Endothelial cell of umbilical vein (primary cell): ENCODE data around the gene CTSA. TPM values are rescaled to one million over a fixed set of nuclear protein-coding genes. Genes with fewer than 3 reads are reported as not detected.

Experiments used
- BruUV-seq: library from RNA; stranded (reverse); fragments of 400-500 nt; replicated peaks from 2 replicates; lab custom pipeline; 2021; lab: Mats Ljungman, UMichigan
- CTCF ChIA-PET: fragments of 300-600, 350-600 bp; sonication (Branson Sonifier 250); formaldehyde crosslinking; loops from one replicate; lab custom pipeline; 2021; ENCODE audit warnings: antibody characterized with exemption, inconsistent platforms; lab: Charles Lee
- POLR2A ChIA-PET: fragments of 300-600, 350-600 bp; sonication (Branson Sonifier 250); formaldehyde crosslinking; loops from one replicate; lab custom pipeline; 2021; ENCODE audit warnings: antibody characterized with exemption, inconsistent platforms; lab: Charles Lee
- DNase-seq: peaks from one replicate; pipeline ENCODE4 v3.0.0-alpha.2; 2011; ENCODE audit warnings: low read depth, low spot score
- FAIRE-seq: peaks from 2 replicates; lab custom pipeline; 2011; peaks lifted over from hg19 to GRCh38; lab: Jason Lieb, UNC
- H2AFZ ChIP-seq: 2 replicates; pipeline ENCODE4 v1.6.0; 2012; ENCODE audit warnings: low read depth, low read length, control low read depth, inconsistent platforms
- H3K27ac ChIP-seq: 2 replicates; pipeline ENCODE4 v1.5.1; 2011; ENCODE audit warnings: low read depth, mild to moderate bottlenecking, control low read depth, low read length, moderate library complexity; ENCODE audit not compliant: insufficient read depth
- H3K27me3 ChIP-seq, 2 experiments: 2 replicates each; pipeline versions ENCODE4 v1.6.0 to v1.6.1; 2011; ENCODE audit warnings: low read length in 2 of 2, mixed read lengths in 1 of 2; ENCODE audit not compliant: control insufficient read depth in 2 of 2, insufficient read depth in 2 of 2
- H3K36me3 ChIP-seq, 2 experiments: 2 replicates in 1 of 2; 3 replicates in 1 of 2; pipeline ENCODE4 v1.5.1; 2011; ENCODE audit warnings: low read length in 2 of 2, mild to moderate bottlenecking in 1 of 2, moderate library complexity in 1 of 2; ENCODE audit not compliant: control insufficient read depth in 2 of 2, insufficient read depth in 2 of 2; ENCODE audit errors: extremely low read depth in 1 of 2
- H3K4me1 ChIP-seq: 3 replicates; pipeline ENCODE4 v1.5.1; 2011; ENCODE audit warnings: mild to moderate bottlenecking, low read length; ENCODE audit not compliant: control insufficient read depth, insufficient read depth; ENCODE audit errors: extremely low read depth
- H3K4me2 ChIP-seq: 2 replicates; pipeline ENCODE4 v1.6.1; 2011; ENCODE audit warnings: low read length, control low read depth, mixed read lengths; ENCODE audit not compliant: insufficient read depth
- H3K4me3 ChIP-seq, 3 experiments: fragments of 200-600 bp in 1 of 3; sonication (generic), shearing (Covaris generic) in 1 of 3; replicated peaks in 1 of 3; 2 replicates each; pipeline ENCODE4 v1.5.1; 2011 to 2016; ENCODE audit warnings: control low read depth in 3 of 3, low read length in 3 of 3, mild to moderate bottlenecking in 2 of 3, inconsistent platforms in 1 of 3, low read depth in 1 of 3, moderate library complexity in 1 of 3; ENCODE audit not compliant: insufficient read depth in 1 of 3
- H3K79me2 ChIP-seq: 2 replicates; pipeline ENCODE4 v1.6.0; 2012; ENCODE audit warnings: low read length, inconsistent platforms; ENCODE audit not compliant: control insufficient read depth, insufficient read depth
- H3K9ac ChIP-seq: replicated peaks from 2 replicates; pipeline ENCODE3; 2011; ENCODE audit warnings: low read length, control low read depth; ENCODE audit not compliant: insufficient read depth; ENCODE audit errors: extremely low read depth
- H3K9me1 ChIP-seq: replicated peaks from 3 replicates; pipeline ENCODE4 v1.6.0; 2011; ENCODE audit warnings: mild to moderate bottlenecking, low read length; ENCODE audit not compliant: control insufficient read depth, insufficient read depth; ENCODE audit errors: extremely low read depth
- H3K9me3 ChIP-seq: replicated peaks from 2 replicates; pipeline ENCODE4 v1.5.1; 2012; ENCODE audit warnings: low read length, inconsistent platforms; ENCODE audit not compliant: control insufficient read depth, insufficient read depth
- H4K20me1 ChIP-seq: replicated peaks from 2 replicates; pipeline ENCODE3; 2011; ENCODE audit warnings: mild to moderate bottlenecking, low read length; ENCODE audit not compliant: control insufficient read depth, insufficient read depth; ENCODE audit errors: extremely low read depth
- EZH2 ChIP-seq: IDR thresholded peaks from 2 replicates; pipeline ENCODE4 v1.6.1; 2012; ENCODE audit warnings: borderline replicate concordance, low read depth, mild to moderate bottlenecking, moderate library complexity, low read length, inconsistent platforms; ENCODE audit not compliant: severe bottlenecking
- FOS ChIP-seq: IDR thresholded peaks from 2 replicates; pipeline ENCODE4 v1.6.1; 2011; ENCODE audit warnings: mild to moderate bottlenecking, low read length, moderate library complexity, borderline replicate concordance; ENCODE audit not compliant: insufficient read depth
- GATA2 ChIP-seq: IDR thresholded peaks from 2 replicates; pipeline ENCODE4 v1.7.0; 2011; ENCODE audit warnings: low read depth, mild to moderate bottlenecking, moderate library complexity, mixed read lengths, low read length; ENCODE audit not compliant: insufficient read length, insufficient read depth
- JUN ChIP-seq: IDR thresholded peaks from 2 replicates; pipeline ENCODE4 v1.6.1; 2011; ENCODE audit warnings: borderline replicate concordance, low read depth; ENCODE audit not compliant: insufficient read length, insufficient read depth
- MYC ChIP-seq: IDR thresholded peaks from one replicate; pipeline ENCODE4 v1.6.1; 2011; ENCODE audit warnings: mild to moderate bottlenecking, low read depth, low read length
- POLR2A ChIP-seq: IDR thresholded peaks from 2 replicates; pipeline ENCODE4 v1.6.1; 2012; ENCODE audit warnings: low read depth, mild to moderate bottlenecking, control low read depth, low read length
- POLR2AphosphoS5 ChIP-seq: IDR thresholded peaks from 2 replicates; pipeline ENCODE4 v1.6.1; 2012; ENCODE audit warnings: low read depth, mild to moderate bottlenecking, control low read depth, low read length, moderate library complexity; ENCODE audit not compliant: insufficient read depth
- dilution Hi-C: fragments of 300-500 bp; cut with MboI; formaldehyde crosslinking; loops from one replicate; pipeline ENCODE4 v1.15.0; 2019; ENCODE audit warnings: low sequenced_read_pairs; ENCODE audit not compliant: extremely low pct_ligation_motif_present
- intact Hi-C: fragments of 100-400 bp; cut with micrococcal nuclease; formaldehyde crosslinking; loops from one replicate; pipeline ENCODE4 v1.10.0; 2022
- polyA plus RNA-seq, 4 experiments: library from polyadenylated mRNA; depleted of rRNA in 3 of 4; stranded (reverse) in 3 of 4; unstranded in 1 of 4; fragments of >200 nt; gene quantifications; 2 replicates each; pipeline versions ENCODE4 v1.2.1 to v1.2.3, GENCODE V29; 2011 to 2012; ENCODE audit warnings: missing spikeins in 1 of 4
- total RNA-seq: library from RNA; stranded (reverse); gene quantifications from 2 replicates; pipeline ENCODE4 v1.2.3, GENCODE V29; 2021
- TF ChIP-seq, protein P1 (sequence below): IDR thresholded peaks from 2 replicates; pipeline ENCODE4 v1.6.1; 2011; ENCODE audit not compliant: insufficient read depth, insufficient read length
- TF ChIP-seq, protein P2 (sequence below), 2 donors: IDR thresholded peaks; 1 replicate in 1 of 2; 2 replicates in 1 of 2; pipeline ENCODE4 v1.5.1; 2011; ENCODE audit warnings: low read length in 2 of 2, mild to moderate bottlenecking in 2 of 2, moderate library complexity in 2 of 2, control low read depth in 1 of 2, inconsistent platforms in 1 of 2, low read depth in 1 of 2; ENCODE audit not compliant: insufficient read depth in 1 of 2; ENCODE audit errors: extremely low read depth in 1 of 2

The CTSA gene
- total and polyA plus RNA-seq, 2 donors (not counting 3 experiments of a cell fraction or from before 2014, with no cell fraction given), result 169 to 409 TPM

DNA sequence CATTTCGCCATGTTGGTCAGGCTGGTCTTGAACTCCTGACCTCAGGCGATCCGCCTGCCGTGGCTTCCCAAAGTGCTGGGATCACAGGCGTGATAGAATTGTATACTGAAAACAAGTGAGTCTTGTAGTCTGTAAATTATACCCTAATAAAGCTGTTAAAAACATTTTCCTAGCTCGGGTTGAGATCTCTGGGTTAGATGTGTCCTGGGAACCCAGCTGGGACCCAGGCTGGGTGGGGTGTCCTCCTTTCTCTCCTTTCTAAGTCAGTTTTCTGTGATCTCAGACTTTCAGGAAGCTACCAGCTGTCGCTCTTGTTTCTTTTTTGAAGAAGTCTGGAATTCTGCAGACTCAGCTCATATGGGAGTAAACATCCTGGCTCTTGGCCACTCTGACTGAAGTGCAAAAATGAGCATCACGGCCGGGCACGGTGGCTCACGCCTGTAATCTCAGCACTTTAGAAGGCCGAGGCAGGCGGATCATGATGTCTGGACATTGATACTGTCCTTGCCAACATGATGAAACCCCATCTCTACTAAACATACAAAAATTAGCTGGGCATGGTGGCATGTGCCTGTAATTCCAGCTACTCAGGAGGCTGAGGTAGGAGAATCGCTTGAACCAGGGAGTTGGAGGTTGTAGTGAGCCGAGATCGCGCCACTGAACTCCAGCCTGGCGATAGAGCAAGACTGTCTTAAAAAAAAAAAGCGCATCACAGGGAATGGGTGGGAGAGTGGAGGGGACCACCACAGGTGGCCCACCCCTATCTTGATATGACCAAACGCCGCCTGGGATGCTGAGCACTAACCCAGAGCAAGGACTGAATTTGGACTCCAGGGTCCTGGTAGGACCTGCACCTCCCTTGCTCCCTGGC, 33.5 kb downstream of the CTSA start:
- Histone ChIP-seq H3K27ac (no peak overlapping the region), H3K79me2 (no peaks in the 10 kb centered on the region), H3K36me3 (no peaks in the 10 kb centered on the region), H3K4me3 (peak overlapping the region in 1 of 3 experiments; percentile 2), H2AFZ (peak overlapping the region; percentile 72), H3K9ac (no peak overlapping the region), H4K20me1 (no peaks in the 10 kb centered on the region), H3K9me3 (no peaks in the 10 kb centered on the region), H3K27me3 (no peaks in the 10 kb centered on the region), H3K9me1 (no peaks in the 10 kb centered on the region), H3K4me2 (peak overlapping the region; percentile 30), H3K4me1 (peaks cover 14% of the 10 kb centered on the region)
- no peak for TF ChIP-seq MYC
- no peak for TF ChIP-seq POLR2A
- no peak for TF ChIP-seq POLR2AphosphoS5
- TF ChIP-seq JUN, result no peak
- no peak for TF ChIP-seq FOS
- no peak for TF ChIP-seq EZH2
- TF ChIP-seq, protein P1, sequence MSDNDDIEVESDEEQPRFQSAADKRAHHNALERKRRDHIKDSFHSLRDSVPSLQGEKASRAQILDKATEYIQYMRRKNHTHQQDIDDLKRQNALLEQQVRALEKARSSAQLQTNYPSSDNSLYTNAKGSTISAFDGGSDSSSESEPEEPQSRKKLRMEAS, result no peak
- no peak for TF ChIP-seq GATA2
- TF ChIP-seq, protein P2, sequence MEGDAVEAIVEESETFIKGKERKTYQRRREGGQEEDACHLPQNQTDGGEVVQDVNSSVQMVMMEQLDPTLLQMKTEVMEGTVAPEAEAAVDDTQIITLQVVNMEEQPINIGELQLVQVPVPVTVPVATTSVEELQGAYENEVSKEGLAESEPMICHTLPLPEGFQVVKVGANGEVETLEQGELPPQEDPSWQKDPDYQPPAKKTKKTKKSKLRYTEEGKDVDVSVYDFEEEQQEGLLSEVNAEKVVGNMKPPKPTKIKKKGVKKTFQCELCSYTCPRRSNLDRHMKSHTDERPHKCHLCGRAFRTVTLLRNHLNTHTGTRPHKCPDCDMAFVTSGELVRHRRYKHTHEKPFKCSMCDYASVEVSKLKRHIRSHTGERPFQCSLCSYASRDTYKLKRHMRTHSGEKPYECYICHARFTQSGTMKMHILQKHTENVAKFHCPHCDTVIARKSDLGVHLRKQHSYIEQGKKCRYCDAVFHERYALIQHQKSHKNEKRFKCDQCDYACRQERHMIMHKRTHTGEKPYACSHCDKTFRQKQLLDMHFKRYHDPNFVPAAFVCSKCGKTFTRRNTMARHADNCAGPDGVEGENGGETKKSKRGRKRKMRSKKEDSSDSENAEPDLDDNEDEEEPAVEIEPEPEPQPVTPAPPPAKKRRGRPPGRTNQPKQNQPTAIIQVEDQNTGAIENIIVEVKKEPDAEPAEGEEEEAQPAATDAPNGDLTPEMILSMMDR (IDR thresholded peaks at IDR 0.05; ENCODE audit: extremely low read depth in 1 of 2, insufficient read depth in 1 of 2, low read depth in 1 of 2, low read length in 2 of 2), result no peak
- CTCF ChIA-PET, result interaction anchor here (0.9 to 1.9 kb wide), 5 partner anchors 8 to 35 kb away, joined by 4 to 12 read pairs (median 6); partner anchors contain the start of genes CTSA, NEURL2, PCIF1 and PLTP
- dilution Hi-C loops, result no loop called here
- BruUV-seq, result no TSS peak
- intact Hi-C loops, result no loop called here
- POLR2A ChIA-PET, result interaction anchor here (0.7 to 2.8 kb wide), 3 partner anchors 10 to 23 kb away, joined by 3 to 20 read pairs (median 4); partner anchors contain the start of genes PCIF1 and PLTP
- peak; percentile 73 for DNase-seq
- FAIRE-seq, result peak; percentile 83
